HCT116 (cell line): ENCODE data around the gene MZT1. TPM values are rescaled to one million over a fixed set of nuclear protein-coding genes. Genes with fewer than 3 reads are reported as not detected.

Experiments used
- ATAC-seq: fragments of 200-7000 bp; cut with Tn5 transposase; 2 replicates; pipeline ENCODE4 v1.9.1; 2020; ENCODE audit warnings: mild to moderate bottlenecking, moderate library complexity
- BruUV-seq: library from RNA; stranded (reverse); fragments of 400-500 nt; replicated peaks from 2 replicates; lab custom pipeline; 2021; lab: Mats Ljungman, UMichigan
- CTCF ChIA-PET: fragments of 300-600 bp; sonication (Branson Sonifier 250); formaldehyde crosslinking; loops from one replicate; lab custom pipeline; 2021; ENCODE audit warnings: antibody characterized with exemption; lab: Charles Lee
- POLR2A ChIA-PET: fragments of 300-600, 350-600 bp; sonication (Branson Sonifier 250); formaldehyde crosslinking; loops from one replicate; lab custom pipeline; 2021; ENCODE audit warnings: antibody characterized with exemption; lab: Charles Lee
- RAD21 ChIA-PET, 2 experiments: fragments of 300-600 bp; sonication (Branson Sonifier 250); formaldehyde crosslinking; loops; one replicate each; lab custom pipeline; 2023; ENCODE audit warnings: low total read pairs in 2 of 2; ENCODE audit not compliant: uncharacterized antibody in 2 of 2, unreplicated experiment in 2 of 2, low non-redundant PET in 1 of 2; lab: Charles Lee
- DNase-seq: peaks from one replicate; pipeline ENCODE4 v3.0.0-alpha.2; 2010; ENCODE audit warnings: low read depth, low spot score
- H2AFZ ChIP-seq: fragments of 200-600 bp; shearing (Covaris generic), sonication (generic); 2 replicates; pipeline ENCODE4 v1.6.1; 2017; ENCODE audit warnings: low read depth, mixed run types, mixed read lengths, antibody characterized with exemption, low read length; ENCODE audit not compliant: poor library complexity, severe bottlenecking
- H3K27ac ChIP-seq: 2 replicates; pipeline ENCODE4 v1.5.1; 2012; ENCODE audit warnings: low read depth, low read length
- H3K27me3 ChIP-seq: fragments of 200-600 bp; sonication (generic); 2 replicates; pipeline ENCODE4 v1.6.1; 2016; ENCODE audit warnings: mixed run types, low read length, mixed read lengths; ENCODE audit not compliant: insufficient read depth
- H3K36me3 ChIP-seq, 2 experiments: fragments of 200-500 bp in 1 of 2; fragments of 200-600 bp in 1 of 2; sonication (Bioruptor generic) in 1 of 2; sonication (generic) in 1 of 2; 2 replicates each; pipeline versions ENCODE4 v1.5.1 to v1.6.1; 2014 to 2016; ENCODE audit warnings: low read length in 2 of 2, inconsistent platforms in 1 of 2, mixed read lengths in 1 of 2, mixed run types in 1 of 2; ENCODE audit not compliant: insufficient read depth in 2 of 2, control insufficient read depth in 1 of 2
- H3K4me1 ChIP-seq, 2 experiments: fragments of 200-600 bp in 1 of 2; sonication (generic) in 1 of 2; 2 replicates each; pipeline versions ENCODE4 v1.5.1 to v1.6.1; 2012 to 2017; ENCODE audit warnings: low read length in 2 of 2, inconsistent platforms in 1 of 2, mild to moderate bottlenecking in 1 of 2, mixed read lengths in 1 of 2, mixed run types in 1 of 2, moderate library complexity in 1 of 2; ENCODE audit not compliant: insufficient read depth in 2 of 2, control insufficient read depth in 1 of 2
- H3K4me2 ChIP-seq: fragments of 200-600 bp; sonication (generic); 2 replicates; pipeline ENCODE4 v1.6.1; 2017; ENCODE audit warnings: mixed run types, low read length, mixed read lengths
- H3K4me3 ChIP-seq, 2 experiments: fragments of 200-600 bp in 1 of 2; sonication (generic) in 1 of 2; replicated peaks in 1 of 2; 2 replicates each; pipeline ENCODE4 v1.5.1; 2011 to 2016; ENCODE audit warnings: low read length in 2 of 2, control low read depth in 1 of 2, low read depth in 1 of 2, mild to moderate bottlenecking in 1 of 2, mixed read lengths in 1 of 2, mixed run types in 1 of 2
- H3K79me2 ChIP-seq: fragments of 200-600 bp; sonication (generic); 2 replicates; pipeline ENCODE4 v1.6.1; 2017; ENCODE audit warnings: mild to moderate bottlenecking, mixed run types, low read length, moderate library complexity, mixed read lengths; ENCODE audit not compliant: insufficient read depth
- H3K9ac ChIP-seq: fragments of 200-600 bp; sonication (generic); 2 replicates; pipeline ENCODE4 v1.6.1; 2016; ENCODE audit warnings: low read length, mixed read lengths
- H3K9me2 ChIP-seq: fragments of 200-600 bp; sonication (generic), shearing (Covaris generic); 2 replicates; pipeline ENCODE4 v1.6.1; 2017; ENCODE audit warnings: mixed run types, mild to moderate bottlenecking, moderate library complexity; ENCODE audit not compliant: insufficient read depth
- H3K9me3 ChIP-seq, 2 experiments: fragments of 200-500 bp in 1 of 2; fragments of 200-600 bp in 1 of 2; sonication (Bioruptor generic) in 1 of 2; sonication (generic) in 1 of 2; 2 replicates each; pipeline ENCODE4 v1.6.1; 2014 to 2017; ENCODE audit warnings: low read length in 2 of 2, mixed read lengths in 2 of 2, inconsistent platforms in 1 of 2, low read depth in 1 of 2, mild to moderate bottlenecking in 1 of 2, mixed run types in 1 of 2, moderate library complexity in 1 of 2; ENCODE audit not compliant: control insufficient read depth in 1 of 2, insufficient read depth in 1 of 2
- H4K20me1 ChIP-seq: fragments of 200-600 bp; sonication (generic), shearing (Covaris generic); 2 replicates; pipeline ENCODE4 v1.6.1; 2017; ENCODE audit warnings: mixed run types, mild to moderate bottlenecking, moderate library complexity; ENCODE audit not compliant: insufficient read depth
- ATF3 ChIP-seq: IDR thresholded peaks from 2 replicates; pipeline ENCODE4 v1.6.1; 2012
- CBX3 ChIP-seq: IDR thresholded peaks from 2 replicates; pipeline ENCODE4 v1.6.1; 2012; ENCODE audit warnings: low read depth
- CEBPB ChIP-seq: IDR thresholded peaks from 2 replicates; pipeline ENCODE4 v1.6.1; 2012; ENCODE audit warnings: low read depth
- CTCF ChIP-seq, 3 experiments: fragments of 200-600 bp in 1 of 3; sonication (generic) in 1 of 3; IDR thresholded peaks in 2 of 3; conservative IDR thresholded peaks in 1 of 3; 2 replicates each; pipeline ENCODE4 v1.5.1; 2012 to 2017; ENCODE audit warnings: low read depth in 2 of 3, low read length in 2 of 3, antibody characterized with exemption in 1 of 3, borderline replicate concordance in 1 of 3, control low read depth in 1 of 3, mild to moderate bottlenecking in 1 of 3, mixed read lengths in 1 of 3, mixed run types in 1 of 3, moderate library complexity in 1 of 3; ENCODE audit not compliant: insufficient read depth in 1 of 3
- EGR1 ChIP-seq: IDR thresholded peaks from 2 replicates; pipeline ENCODE4 v1.6.1; 2012; ENCODE audit warnings: low read depth
- ELF1 ChIP-seq: IDR thresholded peaks from 2 replicates; pipeline ENCODE4 v1.6.1; 2012; ENCODE audit warnings: low read depth, borderline replicate concordance
- EZH2phosphoT487 ChIP-seq: fragments of 200-600 bp; IDR thresholded peaks from 2 replicates; pipeline ENCODE4 v1.6.1; 2018; ENCODE audit warnings: antibody characterized with exemption, borderline replicate concordance
- JUND ChIP-seq: IDR thresholded peaks from 2 replicates; pipeline ENCODE4 v1.6.1; 2012
- MAX ChIP-seq: IDR thresholded peaks from 2 replicates; pipeline ENCODE4 v1.6.1; 2012
- POLR2A ChIP-seq: IDR thresholded peaks from 2 replicates; pipeline ENCODE4 v1.7.0; 2011; ENCODE audit warnings: borderline replicate concordance; ENCODE audit not compliant: insufficient read depth, insufficient read length; ENCODE audit errors: extremely low read depth
- POLR2AphosphoS5 ChIP-seq: IDR thresholded peaks from 2 replicates; pipeline ENCODE4 v1.6.1; 2011; ENCODE audit warnings: mild to moderate bottlenecking, low read depth, low read length, moderate library complexity
- RAD21 ChIP-seq: IDR thresholded peaks from 2 replicates; pipeline ENCODE4 v1.6.1; 2012; ENCODE audit warnings: low read depth, mild to moderate bottlenecking
- REST ChIP-seq: IDR thresholded peaks from 2 replicates; pipeline ENCODE4 v1.6.1; 2012; ENCODE audit warnings: low read depth
- SIN3A ChIP-seq: IDR thresholded peaks from 2 replicates; pipeline ENCODE4 v1.6.1; 2012; ENCODE audit warnings: low read depth
- SRF ChIP-seq: IDR thresholded peaks from 2 replicates; pipeline ENCODE4 v1.6.1; 2012; ENCODE audit warnings: low read depth
- TCF7L2 ChIP-seq: IDR thresholded peaks from 2 replicates; pipeline ENCODE4 v1.7.0; 2011; ENCODE audit warnings: borderline replicate concordance, inconsistent platforms; ENCODE audit not compliant: insufficient read depth, insufficient read length; ENCODE audit errors: extremely low read depth
- YY1 ChIP-seq: IDR thresholded peaks from 2 replicates; pipeline ENCODE4 v1.6.1; 2011; ENCODE audit warnings: low read length, low read depth, moderate library complexity, mild to moderate bottlenecking; ENCODE audit not compliant: insufficient replicate concordance; ENCODE audit errors: extremely low read depth
- ZBTB33 ChIP-seq: IDR thresholded peaks from 2 replicates; pipeline ENCODE4 v1.6.1; 2011; ENCODE audit warnings: mild to moderate bottlenecking, low read length, moderate library complexity; ENCODE audit not compliant: insufficient replicate concordance; ENCODE audit errors: extremely low read depth
- ZFX ChIP-seq: fragments of 450-650 bp; IDR thresholded peaks from 2 replicates; pipeline ENCODE4 v1.6.1; 2017
- intact Hi-C: fragments of 100-400 bp; cut with micrococcal nuclease; formaldehyde crosslinking; loops from 2 replicates; pipeline ENCODE4 v1.10.0; 2022
- total RNA-seq: library from RNA; stranded (reverse); gene quantifications from one replicate; pipeline ENCODE4 v1.2.1, GENCODE V29; 2021; ENCODE audit not compliant: unreplicated experiment

MZT1 gene
- total RNA-seq, 1 experiment from 2014 or later: 19.0 TPM

GRCh38 chr13:72692884-72693514 lies 34.4 kb downstream of the MZT1 start:
- Histone ChIP-seq H3K36me3 (no peaks in the 10 kb centered on the region), H3K27ac (no peak overlapping the region), H3K9ac (no peak overlapping the region), H3K9me3 (no peaks in the 10 kb centered on the region), H3K4me2 (no peak overlapping the region), H3K79me2 (no peaks in the 10 kb centered on the region)
- no TSS peak for BruUV-seq
- RAD21 ChIA-PET: no interaction called here
- TF ChIP-seq SRF: no peak
- TF ChIP-seq CTCF (IDR thresholded peaks at IDR 0.05 in 2 of 3, conservative IDR thresholded peaks at IDR 0.05 in 1 of 3; ENCODE audit: borderline replicate concordance in 1 of 3, insufficient read depth in 1 of 3, low read depth in 2 of 3, low read length in 2 of 3): no peak
- TF ChIP-seq RAD21: no peak
- no peak for TF ChIP-seq EZH2phosphoT487
- TF ChIP-seq ZBTB33: no peak
- no peak for TF ChIP-seq CBX3
- no peak for TF ChIP-seq SIN3A
- TF ChIP-seq EGR1: no peak
- no peak for TF ChIP-seq POLR2AphosphoS5
- no peak for TF ChIP-seq CEBPB
- TF ChIP-seq MAX: no peak
- TF ChIP-seq POLR2A: no peak
- TF ChIP-seq ZFX: no peak
- no peak for TF ChIP-seq TCF7L2
- no peak for TF ChIP-seq REST
- no peak for TF ChIP-seq ELF1
- no peak for TF ChIP-seq ATF3
- no peak for TF ChIP-seq JUND
- no peak for TF ChIP-seq YY1
- TF ChIP-seq, all 23 proteins: peak for 0
- H3K4me3 ChIP-seq: no peak overlapping the region
- ATAC-seq (no peak), DNase-seq (no peak)
- no peak overlapping the region for H2AFZ ChIP-seq
- intact Hi-C loops: no loop called here
- H3K27me3 ChIP-seq: no peaks in the 10 kb centered on the region
- H4K20me1 ChIP-seq: no peaks in the 10 kb centered on the region
- POLR2A ChIA-PET: no interaction called here
- H3K4me1 ChIP-seq: no peaks in the 10 kb centered on the region
- CTCF ChIA-PET: interaction anchor here (0.5 kb wide), 1 partner anchor 39 kb away, joined by 4 read pairs; no protein-coding TSS in a partner anchor
- no peaks in the 10 kb centered on the region for H3K9me2 ChIP-seq
